Mesendoderm (in vitro differentiated cells): Measurements from ENCODE around the gene KLF4. TPM values are rescaled to one million over a fixed set of nuclear protein-coding genes. Genes with fewer than 3 reads are reported as not detected.

Experiments used
- DNase-seq: peaks from one replicate; pipeline ENCODE4 v3.0.0; 2013
- H2AK5ac ChIP-seq: 2 replicates; pipeline ENCODE4 v1.6.1; 2013; ENCODE audit warnings: low read length, inconsistent platforms
- H2BK120ac ChIP-seq: 2 replicates; pipeline ENCODE4 v1.6.1; 2013; ENCODE audit warnings: low read depth, mild to moderate bottlenecking, low read length, moderate library complexity, mixed read lengths
- H2BK15ac ChIP-seq: replicated peaks from 2 replicates; pipeline ENCODE4 v1.6.1; 2013; ENCODE audit warnings: low read depth, mild to moderate bottlenecking, moderate library complexity
- H2BK5ac ChIP-seq: 2 replicates; pipeline ENCODE4 v1.6.1; 2013; ENCODE audit warnings: low read length, inconsistent platforms
- H3K18ac ChIP-seq: 2 replicates; pipeline ENCODE4 v1.6.1; 2013; ENCODE audit warnings: mild to moderate bottlenecking, low read length, mixed read lengths
- H3K23ac ChIP-seq: one replicate; pipeline ENCODE4 v1.6.1; 2013; ENCODE audit warnings: low read length
- H3K27ac ChIP-seq: 2 replicates; pipeline ENCODE4 v1.5.1; 2013; ENCODE audit warnings: low read depth, mild to moderate bottlenecking, inconsistent platforms, low read length, moderate library complexity
- H3K27me3 ChIP-seq: 2 replicates; pipeline ENCODE4 v1.6.1; 2013; ENCODE audit warnings: low read length, control low read depth, mild to moderate bottlenecking, inconsistent platforms; ENCODE audit not compliant: insufficient read depth, poor library complexity
- H3K36me3 ChIP-seq: 2 replicates; pipeline ENCODE4 v1.6.1; 2013; ENCODE audit warnings: low read length, inconsistent platforms; ENCODE audit not compliant: control insufficient read depth, insufficient read depth
- H3K4ac ChIP-seq: one replicate; pipeline ENCODE4 v1.6.1; 2013; ENCODE audit warnings: low read depth, mild to moderate bottlenecking, low read length, moderate library complexity
- H3K4me1 ChIP-seq: 2 replicates; pipeline ENCODE4 v1.6.1; 2013; ENCODE audit warnings: low read depth, low read length, inconsistent platforms; ENCODE audit not compliant: control insufficient read depth
- H3K4me2 ChIP-seq: 2 replicates; pipeline ENCODE4 v1.6.1; 2013; ENCODE audit warnings: low read length
- H3K4me3 ChIP-seq: 2 replicates; pipeline ENCODE4 v1.5.1; 2013; ENCODE audit warnings: mild to moderate bottlenecking, low read length
- H3K56ac ChIP-seq: one replicate; pipeline ENCODE4 v1.6.1; 2013; ENCODE audit warnings: low read length
- H3K79me1 ChIP-seq: 2 replicates; pipeline ENCODE4 v1.6.1; 2013; ENCODE audit warnings: low read length, inconsistent platforms
- H3K79me2 ChIP-seq: 2 replicates; pipeline ENCODE4 v1.6.1; 2013; ENCODE audit warnings: mild to moderate bottlenecking, low read length; ENCODE audit not compliant: control insufficient read depth, insufficient read depth
- H3K9ac ChIP-seq: 2 replicates; pipeline ENCODE4 v1.6.1; 2013; ENCODE audit warnings: low read length, inconsistent platforms
- H4K5ac ChIP-seq: one replicate; pipeline ENCODE4 v1.6.1; 2013; ENCODE audit warnings: low read length
- H4K8ac ChIP-seq: one replicate; pipeline ENCODE4 v1.6.1; 2013; ENCODE audit warnings: low read depth, mild to moderate bottlenecking, control low read depth, low read length, moderate library complexity
- WGBS: extraction: QIAGEN DNeasy Blood & Tissue Kit; methylation state at CpG from one replicate; pipeline ENCODE4 v1.1.7; 2013; ENCODE audit warnings: low lambda C conversion rate, missing lambda C conversion rate; ENCODE audit not compliant: insufficient coverage; ENCODE audit errors: extremely low coverage; 5-methylcytosine and 5-hydroxymethylcytosine counted together
- polyA plus RNA-seq, 2 experiments: library from polyadenylated mRNA; stranded (reverse); fragments of 200-250 nt; gene quantifications; one replicate each; pipeline ENCODE4 v1.2.3, GENCODE V29; 2013

KLF4 gene
- 3.1 TPM for polyA plus RNA-seq (2013, experiment 1 of 2)
- 3.7 TPM for polyA plus RNA-seq (2013, experiment 2 of 2)

- Histone ChIP-seq H3K27me3 (peaks cover 12% of the 10 kb centered on the region), H2BK5ac (no peak within 1 kb of the TSS), H3K9ac (peak within 1 kb of the TSS; percentile 62), H3K56ac (peak within 1 kb of the TSS; percentile 90), H2AK5ac (no peak within 1 kb of the TSS), H3K23ac (peak within 1 kb of the TSS; percentile 34), H2BK120ac (no peak within 1 kb of the TSS), H3K27ac (no peak within 1 kb of the TSS), H3K4me1 (no peaks in the 10 kb centered on the region), H3K18ac (no peak within 1 kb of the TSS), H3K4me3 (peak within 1 kb of the TSS; percentile 40), H4K8ac (no peak within 1 kb of the TSS), H3K36me3 (no peaks in the 10 kb centered on the region), H3K79me2 (no peaks in the 10 kb centered on the region), H3K4me2 (peak within 1 kb of the TSS; percentile 94), H2BK15ac (no peak within 1 kb of the TSS), H4K5ac (no peak within 1 kb of the TSS), H3K4ac (no peak within 1 kb of the TSS), H3K79me1 (no peaks in the 10 kb centered on the region)
- WGBS = no CpG with 5 or more reads among the region's 101 CpGs
- DNase-seq = peak; percentile 97
Observed at GRCh38 chr9:107489687-107490605, at the start of gene KLF4. Gene KLF4, minus strand, starts transcription at chr9:107489769. Its CDS starts 597 bp downstream, at chr9:107489172.

GRCh38 chr9:107536462-107536861 lies 46.9 kb upstream of the KLF4 start:
- Histone ChIP-seq H3K4me2 (no peak overlapping the region), H3K4me1 (peaks cover 2% of the 10 kb centered on the region), H2BK120ac (no peak overlapping the region), H4K5ac (no peak overlapping the region), H3K79me2 (no peaks in the 10 kb centered on the region), H2BK5ac (no peak overlapping the region), H3K4me3 (no peak overlapping the region), H2BK15ac (no peak overlapping the region), H4K8ac (no peak overlapping the region), H3K27ac (no peak overlapping the region), H3K27me3 (no peaks in the 10 kb centered on the region), H3K18ac (no peak overlapping the region), H3K56ac (no peak overlapping the region), H3K36me3 (no peaks in the 10 kb centered on the region), H2AK5ac (no peak overlapping the region), H3K79me1 (no peaks in the 10 kb centered on the region), H3K4ac (no peak overlapping the region), H3K9ac (no peak overlapping the region), H3K23ac (no peak overlapping the region)
- DNase-seq = no peak
- WGBS = no CpG with 5 or more reads among the region's 3 CpGs

DNA sequence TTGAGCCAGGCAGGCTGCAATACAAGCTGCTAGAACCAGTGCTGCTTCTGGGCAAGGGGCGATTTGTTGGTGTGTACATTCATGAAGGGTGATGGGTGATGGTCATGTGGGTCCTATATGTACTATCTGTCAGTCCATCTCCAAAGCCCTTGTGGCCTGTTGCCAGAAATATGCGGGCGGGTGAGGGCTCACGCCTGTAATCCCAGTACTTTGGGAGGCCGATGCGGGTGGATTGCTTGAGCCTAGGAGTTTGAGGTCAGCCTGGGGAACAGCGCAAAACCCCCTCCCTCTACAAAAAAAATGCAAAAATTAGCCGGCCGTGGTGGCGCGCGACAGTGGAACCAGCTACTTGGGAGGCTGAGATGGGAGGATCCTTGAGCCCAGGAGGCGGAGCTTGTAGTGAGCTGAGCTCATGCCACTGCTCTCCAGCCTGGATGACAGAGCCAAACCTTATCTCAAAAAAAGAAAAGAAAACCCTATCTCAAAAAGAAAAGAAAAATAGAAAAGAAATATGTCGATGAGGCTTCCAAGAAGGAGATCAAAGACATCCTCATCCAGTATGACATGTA lies 45.0 kb upstream of the KLF4 start:
- Histone ChIP-seq H3K56ac (no peak overlapping the region), H3K18ac (no peak overlapping the region), H3K27ac (no peak overlapping the region), H3K36me3 (no peaks in the 10 kb centered on the region), H2BK5ac (no peak overlapping the region), H3K79me1 (no peaks in the 10 kb centered on the region), H3K4me2 (no peak overlapping the region), H2BK120ac (no peak overlapping the region), H3K23ac (no peak overlapping the region), H2BK15ac (no peak overlapping the region), H3K4me3 (no peak overlapping the region), H2AK5ac (no peak overlapping the region), H4K5ac (no peak overlapping the region), H3K9ac (no peak overlapping the region), H3K4me1 (no peaks in the 10 kb centered on the region), H3K79me2 (no peaks in the 10 kb centered on the region), H3K4ac (no peak overlapping the region), H3K27me3 (no peaks in the 10 kb centered on the region), H4K8ac (no peak overlapping the region)
- WGBS = no CpG with 5 or more reads among the region's 14 CpGs
- no peak for DNase-seq

GRCh38 chr9:107530679-107531078 lies 41.1 kb upstream of the KLF4 start:
- Histone ChIP-seq H3K4me3 (no peak overlapping the region), H3K4me1 (no peaks in the 10 kb centered on the region), H3K27ac (no peak overlapping the region), H3K79me2 (no peaks in the 10 kb centered on the region), H3K27me3 (no peaks in the 10 kb centered on the region), H3K9ac (no peak overlapping the region), H2AK5ac (no peak overlapping the region), H3K4ac (no peak overlapping the region), H2BK15ac (no peak overlapping the region), H4K5ac (no peak overlapping the region), H3K36me3 (no peaks in the 10 kb centered on the region), H3K23ac (no peak overlapping the region), H4K8ac (no peak overlapping the region), H3K18ac (no peak overlapping the region), H3K79me1 (no peaks in the 10 kb centered on the region), H2BK5ac (no peak overlapping the region), H3K4me2 (no peak overlapping the region), H2BK120ac (no peak overlapping the region), H3K56ac (no peak overlapping the region)
- WGBS = no CpG with 5 or more reads among the region's 1 CpG
- no peak for DNase-seq

DNA sequence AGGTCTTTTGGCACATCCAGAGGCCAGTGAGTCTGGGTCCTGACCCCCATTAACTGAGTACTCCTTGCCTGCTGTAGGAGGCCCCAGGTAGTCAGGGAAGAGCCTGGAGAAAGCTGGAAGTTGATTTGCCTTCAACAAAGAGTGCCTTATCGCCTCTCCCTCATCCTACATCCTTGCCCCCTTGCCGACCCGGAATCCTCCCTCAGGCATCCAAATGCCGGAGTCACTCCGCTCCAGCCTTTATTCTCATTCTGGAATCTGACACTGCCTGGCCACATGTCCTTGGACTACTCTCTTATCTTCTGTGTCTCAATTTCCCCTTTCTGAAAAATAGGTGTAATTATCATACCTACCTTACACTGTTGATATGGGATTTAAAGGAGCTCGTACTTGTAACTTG lies 39.1 kb upstream of the KLF4 start:
- H3K23ac ChIP-seq = no peak overlapping the region
- H4K8ac ChIP-seq = no peak overlapping the region
- no peak overlapping the region for H3K27ac ChIP-seq
- H3K4ac ChIP-seq = no peak overlapping the region
- H3K4me2 ChIP-seq = no peak overlapping the region
- no peak overlapping the region for H2BK5ac ChIP-seq
- no peak for DNase-seq
- no peak overlapping the region for H4K5ac ChIP-seq
- H3K27me3 ChIP-seq = no peaks in the 10 kb centered on the region
- H3K79me1 ChIP-seq = no peaks in the 10 kb centered on the region
- H3K18ac ChIP-seq = no peak overlapping the region
- H3K4me1 ChIP-seq = no peaks in the 10 kb centered on the region
- no peak overlapping the region for H3K4me3 ChIP-seq
- H3K9ac ChIP-seq = no peak overlapping the region
- H3K36me3 ChIP-seq = no peaks in the 10 kb centered on the region
- no peak overlapping the region for H2BK15ac ChIP-seq
- H3K79me2 ChIP-seq = no peaks in the 10 kb centered on the region
- no peak overlapping the region for H2BK120ac ChIP-seq
- no CpG with 5 or more reads among the region's 6 CpGs for WGBS
- H3K56ac ChIP-seq = no peak overlapping the region
- no peak overlapping the region for H2AK5ac ChIP-seq
